Measurements from ENCODE around the gene ZDHHC24. TPM values are rescaled to one million over a fixed set of nuclear protein-coding genes. Genes with fewer than 3 reads are reported as not detected.

Gene ZDHHC24
- total RNA-seq, 2 donors from 2014 or later = 7.9 to 8.2 TPM

- intact Hi-C loops (cut with DNase I) = no loop called here
- ATAC-seq = peak; percentile 98
Observed at GRCh38 chr11:66568124-66568916, 22.5 kb upstream of the ZDHHC24 start, which contains the start of gene CTSF. TSS of gene CTSF (minus strand) at chr11:66568606. CDS start at chr11:66568486, 120 bp downstream.

GRCh38 chr11:66567787-66568123 is 21.9 kb upstream of the ZDHHC24 start:
- ATAC-seq (peak in 1 of 2 donors; percentile 39), DNase-seq (no peak)
- intact Hi-C loops (cut with DNase I) = no loop called here

More at GRCh38 chr11:66568124-66568916, 22.5 kb upstream of the ZDHHC24 start, which contains the start of gene CTSF:
- peak; percentile 90 for DNase-seq

- no peak for DNase-seq
- intact Hi-C loops (cut with DNase I) = no loop called here
- ATAC-seq = no peak
Observed at GRCh38 chr11:66566221-66566620, 20.4 kb upstream of the ZDHHC24 start.

DNA sequence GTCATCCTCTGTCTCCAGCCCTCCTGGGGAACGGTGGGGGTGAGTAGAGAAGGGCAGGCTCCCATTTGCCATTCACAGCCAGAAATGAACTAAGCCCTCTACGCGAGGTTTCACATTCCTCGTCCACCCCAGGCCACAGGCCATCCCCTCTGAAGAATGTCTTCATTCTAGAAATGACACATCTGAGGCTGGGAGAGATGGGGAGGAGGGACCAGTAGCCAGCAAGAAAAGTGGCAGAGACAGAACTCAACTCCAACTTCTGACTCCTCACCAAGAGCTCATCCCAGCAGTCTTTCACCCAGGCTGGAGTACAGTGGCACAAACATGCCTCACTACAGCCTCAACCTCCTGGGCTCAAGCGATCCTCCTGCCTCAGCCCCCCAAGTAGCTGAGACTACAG is 19.1 kb upstream of the ZDHHC24 start:
- intact Hi-C loops (cut with DNase I) = no loop called here
- DNase-seq = no peak
- ATAC-seq = no peak

DNA sequence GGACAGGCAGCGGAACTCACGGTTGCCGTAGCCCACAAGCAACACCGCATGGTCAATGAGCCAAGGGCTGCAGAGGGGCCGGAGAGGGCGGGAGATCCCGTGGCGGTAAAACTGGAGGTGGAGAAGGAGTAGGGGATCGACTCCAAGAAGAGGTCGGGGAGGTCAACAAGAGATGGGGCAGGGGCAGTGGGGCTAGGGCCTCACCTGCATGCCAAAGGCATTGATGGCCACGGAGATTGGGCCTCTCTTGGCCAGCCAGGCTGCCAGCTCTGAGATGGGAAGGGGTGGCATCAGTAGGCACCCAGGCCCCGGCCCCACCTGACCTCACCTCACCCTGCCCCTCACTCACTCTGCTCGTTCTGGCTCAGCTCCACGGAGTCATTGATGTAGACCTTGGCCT is 18.7 kb upstream of the ZDHHC24 start:
- no peak for ATAC-seq
- DNase-seq = no peak
- intact Hi-C loops (cut with DNase I) = no loop called here

DNA sequence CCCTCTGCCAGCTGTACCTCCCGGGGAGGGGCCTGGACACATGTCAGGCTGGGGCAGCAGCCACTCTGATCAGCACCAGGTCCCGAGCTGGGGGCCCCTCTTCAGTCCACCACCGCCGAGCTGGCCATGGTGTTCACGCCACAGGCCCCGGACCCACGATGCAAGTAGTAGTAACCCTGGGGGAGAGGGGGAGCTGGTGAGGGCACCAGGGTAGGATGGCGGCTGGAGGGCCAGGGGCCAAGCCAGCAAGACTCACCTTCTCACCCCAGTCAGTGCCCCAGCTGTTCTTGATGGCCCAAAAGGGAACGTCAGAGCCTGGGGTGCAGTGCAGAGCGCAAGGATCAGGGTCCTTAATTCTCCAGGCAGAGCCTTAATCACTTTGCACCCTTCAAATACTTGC is 18.0 kb upstream of the ZDHHC24 start:
- intact Hi-C loops (cut with DNase I) = no loop called here
- ATAC-seq (no peak), DNase-seq (no peak)

- intact Hi-C loops (cut with DNase I) = no loop called here
Observed at GRCh38 chr11:66562907-66563583, 17.2 kb upstream of the ZDHHC24 start.

DNA sequence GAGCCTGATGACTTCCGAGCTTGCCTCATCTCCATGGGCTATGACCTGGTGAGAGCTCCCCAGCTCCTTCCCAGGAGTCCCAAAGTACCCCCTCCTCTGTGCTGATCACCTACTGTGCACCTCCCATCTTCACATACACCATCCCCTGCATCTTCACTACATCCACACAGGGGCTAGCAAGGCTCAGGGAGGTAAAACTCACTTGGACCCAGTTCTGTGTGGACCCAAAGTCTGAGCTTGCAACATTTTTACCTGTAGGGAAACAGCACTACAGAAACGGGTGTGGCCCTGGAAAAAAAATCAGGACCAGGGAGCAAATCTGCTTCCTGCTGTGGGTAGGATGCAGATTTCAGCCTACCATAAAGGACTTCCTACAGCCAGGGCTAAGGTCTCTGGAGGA is 16.4 kb upstream of the ZDHHC24 start:
- no peak for ATAC-seq
- DNase-seq = no peak
- intact Hi-C loops (cut with DNase I) = no loop called here

More at GRCh38 chr11:66562907-66563583, 17.2 kb upstream of the ZDHHC24 start:
- DNase-seq (no peak), ATAC-seq (no peak)

- ATAC-seq (no peak), DNase-seq (no peak)
- intact Hi-C loops (cut with DNase I) = no loop called here
Observed at GRCh38 chr11:66561975-66562248, 16.1 kb upstream of the ZDHHC24 start.

DNA sequence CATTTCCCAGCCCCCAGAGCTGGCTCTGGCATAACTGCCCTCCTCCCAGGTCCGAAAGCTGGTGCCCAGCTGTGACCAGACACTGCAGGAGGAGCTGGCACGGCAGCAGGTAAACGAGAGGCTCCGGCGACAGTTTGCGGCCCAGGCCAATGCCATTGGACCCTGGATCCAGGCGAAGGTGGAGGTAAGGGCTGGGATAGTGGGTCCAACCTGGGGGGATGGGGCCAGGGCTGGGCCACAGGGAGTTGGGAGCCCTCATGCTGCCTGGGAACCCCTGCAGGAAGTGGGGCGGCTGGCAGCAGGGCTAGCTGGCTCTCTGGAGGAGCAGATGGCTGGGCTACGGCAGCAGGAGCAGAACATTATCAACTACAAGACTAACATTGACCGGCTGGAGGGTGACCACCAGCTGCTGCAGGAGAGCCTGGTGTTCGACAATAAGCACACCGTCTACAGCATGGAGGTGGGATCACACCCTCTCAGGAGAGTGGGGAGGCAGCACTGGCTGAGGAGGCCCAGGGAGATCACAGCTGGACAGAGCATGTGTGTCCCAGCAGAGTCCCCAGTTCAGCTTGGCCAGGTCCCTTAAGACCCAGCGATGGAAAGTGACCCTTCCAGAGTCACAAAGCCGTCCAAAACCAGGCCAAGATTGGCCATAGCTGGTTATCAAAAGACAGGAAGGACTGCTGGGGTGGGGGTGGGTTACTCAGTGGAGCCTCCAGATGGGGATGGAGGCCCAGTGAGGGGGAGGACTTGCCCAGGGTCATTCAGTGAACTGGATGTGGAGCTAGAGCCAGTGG is 15.5 kb upstream of the ZDHHC24 start:
- no peak for ATAC-seq
- intact Hi-C loops (cut with DNase I) = no loop called here
- no peak for DNase-seq

DNA sequence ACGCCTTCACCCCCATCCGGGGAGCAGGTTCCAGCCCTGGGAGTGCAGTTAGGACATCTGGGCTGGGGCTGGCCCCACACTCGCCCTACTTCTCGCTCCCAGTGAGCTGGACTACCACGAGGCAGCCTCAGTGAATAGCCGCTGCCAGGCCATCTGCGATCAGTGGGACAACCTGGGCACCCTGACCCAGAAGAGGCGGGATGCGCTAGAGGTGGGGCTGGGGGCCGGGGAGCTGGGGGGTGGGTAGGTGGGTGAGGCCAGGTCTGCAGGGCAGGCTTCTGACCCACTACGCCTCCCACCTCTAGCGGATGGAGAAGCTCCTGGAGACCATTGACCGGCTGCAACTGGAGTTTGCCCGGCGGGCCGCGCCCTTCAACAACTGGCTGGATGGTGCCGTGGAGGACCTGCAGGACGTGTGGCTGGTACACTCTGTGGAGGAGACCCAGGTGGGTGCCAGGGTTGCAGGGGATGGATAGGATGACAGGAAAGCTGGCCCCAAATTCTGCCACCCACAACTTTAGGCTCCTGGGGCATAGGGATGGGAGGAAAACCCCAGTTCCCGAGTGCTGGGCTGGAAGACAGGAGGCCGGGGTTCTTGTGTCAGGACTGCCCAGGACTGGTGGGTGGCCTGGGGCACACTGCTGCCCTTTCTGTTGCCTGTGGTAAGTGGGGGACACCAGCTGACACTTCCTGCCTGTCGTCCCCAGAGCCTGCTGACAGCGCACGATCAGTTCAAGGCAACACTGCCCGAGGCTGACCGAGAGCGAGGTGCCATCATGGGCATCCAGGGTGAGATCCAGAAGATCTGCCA is 14.2 kb upstream of the ZDHHC24 start:
- DNase-seq (no peak), ATAC-seq (no peak)
- intact Hi-C loops (cut with DNase I) = no loop called here

GRCh38 chr11:66559142-66559865 is 13.5 kb upstream of the ZDHHC24 start:
- ATAC-seq (peak; percentile 48 to 70), DNase-seq (peak; percentile 58)
- intact Hi-C loops (cut with DNase I) = no loop called here

DNA sequence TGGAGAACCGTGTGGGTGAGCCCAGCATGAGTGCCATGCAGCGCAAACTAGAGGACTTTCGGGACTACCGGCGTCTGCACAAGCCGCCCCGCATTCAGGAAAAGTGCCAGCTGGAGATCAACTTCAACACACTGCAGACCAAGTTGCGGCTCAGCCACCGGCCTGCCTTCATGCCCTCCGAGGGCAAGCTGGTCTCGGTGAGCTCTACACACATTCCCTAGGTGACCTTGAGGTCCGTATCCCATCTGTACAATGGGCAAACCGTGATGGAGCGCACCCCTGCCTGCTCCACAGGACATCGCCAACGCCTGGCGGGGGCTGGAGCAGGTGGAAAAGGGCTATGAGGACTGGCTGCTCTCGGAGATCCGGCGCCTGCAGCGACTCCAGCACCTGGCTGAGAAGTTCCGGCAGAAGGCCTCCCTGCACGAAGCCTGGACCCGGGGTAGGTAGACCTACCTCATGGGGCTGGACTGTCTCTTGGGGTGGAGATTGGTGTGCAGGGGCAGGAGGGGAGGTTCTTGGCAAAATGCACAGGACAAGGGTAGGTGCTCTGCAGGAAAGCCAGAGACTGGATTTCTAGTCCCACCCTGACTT is 12.0 kb upstream of the ZDHHC24 start:
- intact Hi-C loops (cut with DNase I) = no loop called here
- DNase-seq (no peak), ATAC-seq (no peak)

DNA sequence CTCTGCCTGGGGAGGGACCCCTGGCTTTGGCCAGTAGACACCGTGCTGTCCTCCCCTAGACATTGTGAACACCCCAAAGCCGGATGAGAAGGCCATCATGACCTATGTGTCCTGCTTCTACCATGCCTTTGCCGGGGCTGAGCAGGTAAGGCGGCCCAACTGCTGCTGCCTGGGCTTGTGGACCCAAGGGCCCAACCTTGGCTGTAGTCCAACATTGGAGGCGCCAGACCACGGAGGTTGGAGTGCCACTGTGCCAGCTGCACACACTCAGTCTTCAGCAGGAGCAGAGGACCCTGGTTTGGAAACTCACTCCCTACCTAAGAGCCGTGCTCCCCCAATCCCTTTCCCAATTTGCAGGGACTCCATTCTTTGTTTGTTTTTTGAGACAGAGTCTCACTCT is 10.2 kb upstream of the ZDHHC24 start:
- ATAC-seq = no peak
- intact Hi-C loops (cut with DNase I) = no loop called here

DNA sequence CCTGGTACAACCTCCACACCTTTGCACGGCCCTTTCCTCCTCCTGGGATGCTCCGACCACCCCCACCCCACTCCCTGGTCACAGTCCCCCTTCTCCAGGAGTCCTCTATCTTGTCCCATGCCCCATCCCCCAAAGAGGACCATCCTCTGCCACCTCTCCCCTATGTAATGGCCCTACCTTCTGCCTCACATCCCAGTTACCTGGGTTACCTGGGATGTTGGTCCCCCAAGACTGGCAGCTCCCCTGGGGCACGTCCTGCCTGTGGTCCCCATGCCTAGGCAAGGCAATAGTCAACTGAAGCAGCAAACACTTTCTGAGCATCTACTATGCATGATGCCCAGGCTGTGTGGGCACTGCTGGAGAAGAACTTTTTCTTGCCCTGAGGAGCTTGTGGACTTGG is 9.6 kb upstream of the ZDHHC24 start:
- intact Hi-C loops (cut with DNase I) = no loop called here
- DNase-seq (no peak), ATAC-seq (no peak)

More for the DNA sequence above, 10.2 kb upstream of the ZDHHC24 start:
- no peak for DNase-seq

DNA sequence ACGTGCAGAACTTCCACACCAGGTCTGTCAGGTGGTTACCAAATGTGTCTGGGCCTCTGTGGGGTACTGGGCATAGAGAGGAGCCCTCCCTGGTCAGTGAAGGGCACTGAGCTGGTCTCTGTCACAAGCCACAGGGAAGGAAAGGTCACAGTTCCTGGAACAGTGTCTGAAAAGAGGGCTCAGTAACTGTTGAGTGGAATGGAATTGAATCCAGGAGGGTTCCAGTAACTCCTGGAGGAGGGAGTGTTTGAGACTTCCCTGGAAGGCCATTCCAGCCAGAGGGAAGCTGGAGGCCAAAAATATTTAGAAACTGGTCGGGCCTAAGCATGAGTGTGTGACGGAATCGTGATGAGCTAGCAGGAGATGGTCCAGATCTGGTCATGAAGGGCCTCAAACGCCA is 8.8 kb upstream of the ZDHHC24 start:
- DNase-seq (no peak), ATAC-seq (no peak)
- intact Hi-C loops (cut with DNase I) = no loop called here

DNA sequence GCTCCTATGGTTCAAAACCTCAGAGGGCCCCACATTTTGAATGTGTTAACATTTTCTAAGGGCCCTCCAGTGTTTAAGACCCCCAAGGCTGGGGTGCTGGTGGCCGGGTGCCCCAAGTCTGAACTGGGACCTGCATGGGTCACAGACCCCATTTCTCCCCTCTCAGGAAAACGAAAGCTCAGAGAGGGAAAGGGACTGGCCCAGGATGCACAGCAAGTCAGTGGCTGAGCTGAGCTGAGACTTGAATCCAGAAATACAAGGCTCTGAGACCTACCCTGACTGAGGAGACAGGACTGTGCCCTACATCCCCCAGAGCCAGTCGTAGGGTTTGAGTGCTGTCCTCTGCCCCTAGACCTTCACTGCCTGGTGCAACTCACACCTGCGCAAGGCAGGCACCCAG is 5.0 kb upstream of the ZDHHC24 start:
- ATAC-seq (no peak), DNase-seq (no peak)
- intact Hi-C loops (cut with DNase I) = no loop called here

GRCh38 chr11:66549696-66550095 is 3.8 kb upstream of the ZDHHC24 start:
- intact Hi-C loops (cut with DNase I) = no loop called here
- no peak for ATAC-seq
- DNase-seq = no peak

Data from left cardiac atrium (tissue), 4 donors.